HG03571 (cell line): Measurements from ENCODE around the gene SNX20.

Source experiments
- ATAC-seq: cut with Tn5 transposase; IDR thresholded peaks from one replicate; pipeline ENCODE4 v1.9.1; 2021; ENCODE audit not compliant: unreplicated experiment

The SNX20 gene

GRCh38 chr16:50664270-50664669, 16.8 kb downstream of the SNX20 start:
- no peak for ATAC-seq

- ATAC-seq: no peak
Observed at GRCh38 chr16:50662306-50662940, 18.7 kb downstream of the SNX20 start.

GRCh38 chr16:50659806-50660205, 21.3 kb downstream of the SNX20 start:
- ATAC-seq: no peak

- ATAC-seq: no peak
Observed at GRCh38 chr16:50657241-50657640, 23.9 kb downstream of the SNX20 start.

- ATAC-seq: no peak
Observed at GRCh38 chr16:50655558-50656055, 25.5 kb downstream of the SNX20 start.

- no peak for ATAC-seq
Observed at GRCh38 chr16:50653633-50654519, 27.2 kb downstream of the SNX20 start.

GRCh38 chr16:50652836-50653425, 28.2 kb downstream of the SNX20 start:
- no peak for ATAC-seq

- ATAC-seq: no peak
Observed at GRCh38 chr16:50651835-50652438, 29.2 kb downstream of the SNX20 start.

GRCh38 chr16:50646345-50646744, 34.8 kb downstream of the SNX20 start:
- no peak for ATAC-seq

GRCh38 chr16:50645563-50646220, 35.4 kb downstream of the SNX20 start:
- ATAC-seq: no peak

GRCh38 chr16:50644729-50645128, 36.4 kb downstream of the SNX20 start:
- ATAC-seq: no peak

GRCh38 chr16:50644245-50644644, 36.9 kb downstream of the SNX20 start:
- ATAC-seq: no peak

- no peak for ATAC-seq
Observed at GRCh38 chr16:50643192-50643591, 37.9 kb downstream of the SNX20 start.

GRCh38 chr16:50642349-50642748, 38.8 kb downstream of the SNX20 start:
- ATAC-seq: no peak

- ATAC-seq: no peak
Observed at GRCh38 chr16:50641818-50642187, 39.3 kb downstream of the SNX20 start.

- ATAC-seq: no peak
Observed at GRCh38 chr16:50640919-50641817, 39.9 kb downstream of the SNX20 start.

GRCh38 chr16:50640391-50640790, 40.7 kb downstream of the SNX20 start:
- ATAC-seq: no peak

GRCh38 chr16:50638816-50639670, 42.1 kb downstream of the SNX20 start:
- ATAC-seq: no peak
